Stimulated activated CD8-positive, alpha-beta memory T cell treated with anti-CD3 and anti-CD28 coated beads, Interleukin-7, amount 100 ng/mL, for 48 hours (primary cell): Measurements from ENCODE around the gene PEPD.
A peak's percentile ranks its signal among the peaks of the same experiment; 100 is the strongest.

Experiments used
- DNase-seq, 2 donors: peaks; one replicate each; pipeline ENCODE4 v3.0.0-alpha.2; 2020; ENCODE audit warnings: low read depth in 1 of 2; ENCODE audit errors: extremely low read depth in 1 of 2

The PEPD gene

GRCh38 chr19:33441277-33441699, 80.3 kb downstream of the PEPD start:
- no peak for DNase-seq

DNA sequence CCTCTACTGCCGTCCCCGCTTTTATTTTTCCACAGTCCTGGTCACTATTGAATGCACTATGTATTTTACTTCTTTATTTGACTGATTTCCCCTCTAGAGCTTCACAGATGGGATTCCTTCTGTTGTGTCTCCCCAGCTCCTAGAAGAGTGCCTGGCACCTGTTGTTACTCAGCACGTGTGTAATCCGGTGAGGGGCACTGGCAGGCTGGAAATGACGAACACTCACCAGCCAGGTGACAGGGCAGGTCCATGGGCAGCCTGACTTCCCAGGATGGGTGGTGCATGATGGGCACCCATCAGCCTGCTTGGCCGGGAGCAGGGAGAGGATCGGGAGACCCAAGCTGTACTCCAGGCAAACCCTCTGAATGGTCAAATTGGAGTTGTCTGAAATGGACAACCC, 80.9 kb downstream of the PEPD start:
- no peak for DNase-seq

DNA sequence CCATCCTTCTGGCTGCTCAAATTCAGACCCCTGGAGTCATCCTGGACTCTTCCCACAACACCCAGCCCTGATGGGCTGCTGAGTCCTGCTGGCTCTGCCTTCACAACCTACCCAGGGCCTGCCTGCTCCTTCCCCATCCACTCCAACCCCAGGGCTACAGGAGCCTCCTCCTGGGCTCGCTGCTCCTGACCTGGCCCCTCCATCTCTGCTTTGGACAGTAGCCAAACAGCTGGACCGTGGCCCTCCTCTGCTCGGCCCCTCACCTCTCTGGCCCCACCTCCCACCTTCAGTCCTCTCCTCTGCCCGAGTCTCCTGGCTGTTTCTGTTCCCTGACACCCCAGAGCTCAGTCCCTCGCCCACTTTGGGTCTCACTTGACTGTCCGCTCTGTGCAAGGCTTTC, 81.3 kb downstream of the PEPD start:
- DNase-seq = no peak

- DNase-seq = no peak
Observed at GRCh38 chr19:33438987-33439781, 82.4 kb downstream of the PEPD start.

GRCh38 chr19:33437821-33438671, 83.5 kb downstream of the PEPD start:
- DNase-seq = no peak

DNA sequence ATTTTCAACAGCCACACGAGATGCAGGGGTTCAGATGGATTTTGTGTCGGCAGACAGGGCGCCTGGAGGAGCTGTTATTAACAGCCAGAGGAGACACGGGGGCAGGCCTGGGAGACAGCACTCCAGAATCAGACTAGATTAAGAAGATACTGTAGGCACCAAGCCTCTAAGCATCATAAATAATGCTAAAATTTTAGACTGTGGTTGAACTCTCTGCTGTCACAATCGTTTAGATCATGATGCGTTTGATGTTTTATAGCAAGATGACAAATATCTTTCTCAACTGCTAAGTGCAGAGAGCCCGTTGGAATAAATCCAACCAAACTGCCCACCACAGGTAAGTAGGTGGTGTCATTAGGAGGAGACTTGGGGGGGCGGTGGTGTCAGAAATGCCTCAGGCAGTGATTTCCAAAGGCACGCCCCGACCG, 84.2 kb downstream of the PEPD start:
- no peak for DNase-seq

- DNase-seq = no peak
Observed at GRCh38 chr19:33436360-33437345, 84.9 kb downstream of the PEPD start.

- DNase-seq = no peak
Observed at GRCh38 chr19:33435706-33436359, 85.8 kb downstream of the PEPD start.

DNA sequence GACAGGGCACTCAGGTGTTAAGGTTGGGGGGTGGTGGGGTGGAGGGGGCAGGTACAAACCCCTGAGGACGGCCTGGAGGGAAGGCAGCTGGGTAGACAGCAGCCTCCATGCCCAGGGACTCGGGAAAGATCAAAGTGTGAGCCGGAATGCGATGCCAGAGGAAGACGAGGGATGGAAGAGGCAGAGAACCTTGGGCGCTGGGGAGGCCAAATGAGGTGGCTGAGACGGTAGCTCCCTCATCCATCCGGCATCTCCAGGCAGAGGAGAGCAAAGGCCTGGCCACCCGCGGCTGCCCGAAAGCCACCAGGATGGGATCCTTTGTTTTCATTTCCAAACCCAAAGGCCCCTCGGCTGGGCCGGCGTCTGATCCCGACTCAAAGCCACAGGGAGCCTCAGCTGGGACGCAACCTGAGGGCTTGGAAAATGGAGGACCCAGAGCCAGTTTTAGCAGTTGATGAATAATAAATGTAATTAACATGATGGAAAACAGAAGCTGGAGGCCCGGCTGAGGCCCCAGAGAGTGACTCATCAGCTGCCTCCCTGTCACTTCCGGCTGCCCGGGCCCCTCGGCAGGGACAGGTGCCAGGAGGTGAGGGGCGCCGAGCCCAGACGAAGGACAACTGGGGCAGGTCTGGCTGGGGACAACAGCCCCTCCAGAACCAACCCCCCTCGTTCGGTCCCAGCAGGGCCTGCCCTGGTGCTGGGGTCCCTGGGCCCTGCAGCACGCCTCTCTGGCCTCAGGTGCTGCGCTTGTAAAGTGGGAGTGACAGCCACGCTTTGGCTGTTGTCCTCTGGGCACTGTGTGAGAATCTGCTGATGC, 86.5 kb downstream of the PEPD start:
- no peak for DNase-seq

DNA sequence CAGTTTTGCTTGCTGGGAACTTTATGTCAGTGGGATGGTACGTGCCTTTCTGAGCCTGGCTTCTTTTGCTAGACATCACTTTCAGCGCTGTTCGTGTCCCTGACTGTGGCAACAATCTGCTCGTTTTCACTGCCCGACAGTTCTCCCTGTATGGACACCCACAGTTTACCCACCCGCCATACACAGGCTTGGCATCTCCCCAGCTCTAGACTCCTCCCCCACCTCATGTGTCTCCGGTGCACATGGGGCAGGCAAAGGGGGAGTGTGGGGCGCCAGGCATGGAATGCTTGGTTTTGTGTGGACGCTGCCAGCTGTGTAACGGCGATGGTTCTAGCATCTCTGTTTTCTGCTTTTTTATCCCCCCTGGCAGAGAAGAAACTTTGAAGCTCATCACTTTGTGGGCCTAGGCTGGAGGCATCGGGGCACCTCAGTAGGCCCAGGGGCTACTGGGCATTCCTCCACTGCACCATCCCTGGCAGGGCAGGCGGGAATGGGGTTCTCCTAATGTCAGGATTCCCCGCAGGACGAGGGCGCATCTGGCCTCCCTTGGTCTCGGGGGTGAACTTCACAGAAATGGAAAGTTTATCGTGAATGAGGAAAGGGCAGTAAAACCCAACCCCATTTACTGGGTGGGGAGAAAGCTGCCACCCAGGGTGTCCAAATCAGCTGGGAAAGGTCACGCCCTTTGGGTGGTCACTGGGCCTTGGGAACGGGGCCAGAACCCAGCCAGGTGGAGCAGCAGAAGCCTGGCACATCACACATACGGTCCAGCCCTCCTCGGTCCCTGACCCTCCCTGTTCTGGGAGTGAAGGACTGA, 87.3 kb downstream of the PEPD start:
- no peak for DNase-seq

DNA sequence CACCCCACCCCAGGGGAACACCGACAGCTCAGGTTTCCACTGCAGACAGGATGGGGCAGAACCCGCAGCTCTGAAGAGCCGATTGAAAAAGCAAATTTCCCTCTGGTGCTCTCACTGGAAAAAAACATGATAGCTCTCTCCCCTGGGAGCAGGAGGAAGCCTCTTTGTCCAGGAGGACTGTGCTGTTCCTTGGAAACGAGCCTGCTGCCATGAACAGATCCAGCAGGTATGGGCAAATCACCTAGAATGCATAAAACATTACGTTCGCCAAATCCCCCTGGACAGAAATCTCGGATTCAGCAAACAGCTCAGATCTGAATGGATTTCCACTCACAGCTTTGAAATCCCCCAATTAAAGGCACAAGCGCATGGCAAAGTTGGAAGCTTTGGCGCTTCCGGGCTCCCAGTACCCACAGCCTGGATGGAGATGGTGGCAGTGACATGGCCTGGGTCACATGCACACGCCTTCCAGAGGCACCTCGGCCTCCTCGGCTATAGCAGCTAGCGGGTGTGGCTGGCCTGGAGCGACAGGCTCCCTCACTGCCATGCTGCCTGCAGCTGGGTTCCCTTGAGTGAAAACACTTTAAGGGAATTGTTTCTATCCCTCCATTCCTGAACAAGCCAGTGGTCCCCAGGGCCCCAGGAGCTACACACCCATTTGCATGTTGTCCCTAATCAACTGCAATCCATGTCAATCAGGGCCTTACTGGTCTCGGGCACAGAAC, 89.0 kb downstream of the PEPD start:
- no peak for DNase-seq

GRCh38 chr19:33432015-33432414, 89.6 kb downstream of the PEPD start:
- DNase-seq = no peak

- DNase-seq = peak; percentile 20 to 21
Observed at GRCh38 chr19:33430674-33431277, 90.8 kb downstream of the PEPD start.

- DNase-seq = no peak
Observed at GRCh38 chr19:33429891-33430673, 91.5 kb downstream of the PEPD start.

DNA sequence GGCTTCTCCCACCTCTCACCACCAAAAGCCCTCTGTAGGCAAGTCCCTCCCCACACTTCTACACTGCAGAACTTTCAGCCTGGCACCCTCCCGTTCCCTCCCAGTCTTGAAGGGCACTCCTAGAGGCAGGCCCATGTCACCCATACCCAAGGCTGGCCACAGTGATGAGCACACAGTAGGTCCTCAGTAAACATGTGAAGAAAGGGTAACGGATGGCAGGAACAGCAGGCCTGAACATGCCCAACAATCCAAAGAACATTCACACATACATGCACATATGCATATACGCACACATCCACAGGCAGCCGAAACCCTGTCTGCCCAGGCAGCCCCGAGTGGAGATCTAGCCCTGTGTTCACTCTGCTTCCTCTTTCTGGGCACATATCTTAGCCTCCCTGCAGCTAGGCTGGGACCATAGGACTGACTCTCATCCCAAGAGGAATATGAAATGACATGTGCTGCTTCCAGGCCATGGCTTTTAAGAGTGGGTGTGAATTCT, 92.9 kb downstream of the PEPD start:
- DNase-seq = no peak

DNA sequence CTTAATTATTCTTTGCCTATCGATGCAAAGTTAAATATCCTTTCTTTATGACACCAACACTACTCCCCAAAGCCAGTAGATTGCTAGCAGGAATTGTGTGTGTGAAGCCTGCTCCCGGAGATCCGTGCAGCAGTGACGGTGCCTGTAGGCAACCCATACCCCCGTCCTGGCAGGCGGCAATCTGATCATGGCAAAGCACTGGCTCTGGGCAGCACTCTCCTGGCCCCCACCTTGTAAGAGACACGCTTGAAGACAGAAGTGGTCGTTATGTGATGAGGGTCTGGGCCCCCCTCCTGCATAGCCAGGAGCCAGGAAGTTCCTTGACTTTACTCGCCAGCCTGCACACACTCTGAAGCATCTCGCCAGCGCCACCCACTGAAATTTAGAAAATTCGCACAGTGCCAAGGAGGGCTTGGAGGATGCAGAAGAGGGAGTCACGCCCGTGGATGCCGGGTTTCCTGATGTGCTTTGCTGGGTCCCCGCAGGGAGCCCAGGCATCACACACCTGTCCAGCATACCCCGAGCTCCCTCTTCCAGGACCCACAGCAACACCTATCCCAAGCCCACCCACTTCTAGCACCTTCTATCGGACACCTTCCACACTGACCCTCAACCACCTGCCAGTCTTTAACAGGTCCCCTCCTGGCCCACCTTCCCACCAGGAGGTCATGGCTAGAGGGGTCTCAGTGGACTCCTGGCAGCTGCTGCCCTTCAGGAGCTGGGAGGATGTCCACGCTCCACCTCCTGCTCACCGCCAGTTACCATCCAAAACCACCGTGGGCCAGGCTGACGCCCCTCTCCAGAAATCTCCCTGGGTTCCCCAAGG, 93.6 kb downstream of the PEPD start:
- no peak for DNase-seq
